Activated CD8-positive, alpha-beta memory T cell treated with anti-CD3 and anti-CD28 coated beads for 4 hours (primary cell): ENCODE data around the gene APOBEC3C.
"Not testable (repeated sequence)": the region's sequence is repeated elsewhere in the genome, so short reads cannot be mapped to it uniquely, and the experiment has no call there.

Experiments used
- DNase-seq, 2 donors: peaks; one replicate each; pipeline ENCODE4 v3.0.0-alpha.2; 2020; ENCODE audit warnings: low read depth in 2 of 2

Gene APOBEC3C

GRCh38 chr22:38981992-38982927 is 31.8 kb upstream of the APOBEC3C start, which contains the start of gene APOBEC3B:
Gene APOBEC3B (plus strand): TSS chr22:38982347. CDS start chr22:38982454, 107 bp downstream.
- DNase-seq = peak; percentile 51 to 59

DNA sequence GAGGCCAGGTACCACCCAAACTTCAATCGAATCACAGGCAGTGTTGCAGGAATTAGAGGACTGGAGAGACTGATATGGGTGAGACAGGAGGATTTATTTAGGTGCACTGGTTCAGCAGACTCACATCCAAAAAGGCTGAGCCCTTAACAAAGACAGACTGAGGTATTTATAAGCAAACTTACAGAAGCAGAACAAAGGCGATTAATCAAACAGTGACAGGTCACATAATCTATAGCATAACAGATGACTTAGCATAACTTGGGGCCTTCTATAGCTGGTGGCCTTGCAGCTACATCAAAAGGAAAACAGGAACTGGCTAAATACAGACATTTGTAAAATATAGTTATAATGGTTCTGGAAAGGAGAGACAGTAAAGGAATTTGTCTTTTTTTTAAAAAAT is 29.8 kb upstream of the APOBEC3C start:
- no peak for DNase-seq

DNA sequence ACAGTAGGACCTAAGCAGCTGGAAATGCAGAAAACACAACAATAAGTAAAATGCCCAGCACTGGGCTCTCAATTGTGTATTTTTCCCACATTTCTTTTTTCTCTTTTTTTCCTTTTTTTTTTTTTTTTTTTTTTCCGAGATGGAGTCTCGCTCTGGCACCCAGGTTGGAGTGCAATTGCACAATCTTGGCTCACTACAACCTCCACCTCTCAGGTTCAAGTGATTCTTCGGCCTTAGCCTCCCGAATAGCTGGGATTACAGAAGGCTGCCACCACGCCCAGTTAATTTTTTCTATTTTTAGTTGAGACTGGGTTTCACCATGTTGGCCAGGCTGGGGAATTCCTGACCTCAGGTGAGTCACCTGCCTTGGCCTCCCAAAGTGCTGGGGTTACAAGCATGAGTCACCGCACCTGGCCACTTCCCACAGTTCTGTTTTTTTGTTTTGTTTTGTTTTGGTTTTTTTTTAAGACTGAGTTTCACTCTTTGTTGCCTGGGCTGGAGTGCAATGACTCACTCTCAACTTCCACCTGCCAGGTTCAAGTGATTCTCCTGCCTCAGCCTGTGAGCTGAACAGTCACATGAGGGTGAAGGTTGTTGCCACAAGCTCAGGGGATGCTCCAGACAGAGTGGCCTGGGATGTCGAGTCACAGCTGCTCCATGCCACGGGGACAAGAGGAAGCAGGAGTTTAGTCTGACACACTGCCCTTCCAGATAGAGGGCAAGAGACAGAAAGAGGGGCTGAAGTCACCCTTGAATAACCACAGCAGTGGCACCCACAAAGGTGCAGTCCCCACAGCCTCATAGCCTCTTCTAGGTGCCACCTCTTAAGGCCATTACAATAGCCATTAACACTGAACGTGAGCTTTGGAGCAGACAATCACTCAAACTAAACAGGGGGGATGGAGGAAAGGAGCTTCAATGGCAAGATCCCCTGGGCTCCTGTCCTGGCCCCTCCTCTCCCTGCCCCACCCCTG is 29.0 kb upstream of the APOBEC3C start:
- peak; percentile 57 to 80 for DNase-seq

- no peak for DNase-seq
Measured at GRCh38 chr22:38986629-38987028, 27.4 kb upstream of the APOBEC3C start.

GRCh38 chr22:38987171-38987895 is 26.7 kb upstream of the APOBEC3C start:
- DNase-seq = no peak

DNA sequence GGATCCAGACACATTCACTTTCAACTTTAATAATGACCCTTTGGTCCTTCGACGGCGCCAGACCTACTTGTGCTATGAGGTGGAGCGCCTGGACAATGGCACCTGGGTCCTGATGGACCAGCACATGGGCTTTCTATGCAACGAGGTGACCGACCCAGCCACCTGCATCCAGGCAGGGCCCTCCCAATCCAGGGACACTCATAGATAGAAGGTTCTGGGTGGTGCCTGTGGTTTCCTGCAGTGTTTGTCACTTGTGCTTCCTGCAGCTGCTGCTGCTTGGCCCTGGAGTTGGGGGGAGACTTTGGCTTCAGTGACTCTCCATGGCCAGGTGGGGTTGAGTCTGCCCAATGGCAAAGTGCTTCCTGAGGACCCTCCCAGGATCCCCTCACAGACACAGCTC is 24.6 kb upstream of the APOBEC3C start:
- no peak for DNase-seq

GRCh38 chr22:38992871-38993371 is 21.1 kb upstream of the APOBEC3C start:
- DNase-seq = not testable (repeated sequence)

DNA sequence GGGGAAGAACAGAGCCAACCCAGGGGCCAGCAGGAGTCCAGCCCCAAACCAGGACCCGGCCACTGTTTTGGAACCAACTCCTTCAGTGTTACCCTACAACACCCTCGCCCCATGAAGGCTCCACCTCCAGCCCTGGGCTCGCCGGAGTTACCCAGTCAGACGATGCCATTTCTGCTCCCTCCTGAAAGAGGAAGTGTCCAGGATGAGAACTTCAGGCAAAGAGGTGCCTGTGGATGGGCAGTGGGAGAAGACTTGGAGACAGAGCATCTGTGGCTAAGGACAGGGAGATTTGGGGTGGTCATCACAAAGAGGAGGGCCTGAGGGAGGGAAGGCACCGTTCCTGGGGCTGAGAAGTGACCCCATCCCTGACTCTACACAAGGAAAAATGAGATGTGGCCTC is 18.0 kb upstream of the APOBEC3C start:
- DNase-seq = no peak

DNA sequence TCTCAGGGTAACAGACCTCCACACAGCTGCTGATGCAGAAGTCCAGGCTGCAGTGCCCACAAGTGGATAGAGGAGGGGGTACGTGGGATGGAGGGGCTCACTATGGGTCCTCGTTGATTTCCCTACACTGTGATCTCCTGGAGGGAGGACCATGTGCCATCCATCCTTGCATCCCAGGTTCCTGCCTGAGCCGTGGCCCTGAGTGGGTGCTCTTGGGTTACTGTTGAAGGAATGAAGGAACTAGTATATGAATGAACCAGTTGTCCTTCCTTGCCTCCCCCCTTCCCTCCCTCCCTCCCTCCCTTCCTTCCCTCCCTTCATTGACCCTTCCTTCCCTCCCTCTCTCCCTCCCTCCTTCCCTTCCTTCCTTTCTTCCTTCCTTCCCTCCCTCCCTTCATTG is 16.5 kb upstream of the APOBEC3C start:
- DNase-seq = no peak

DNA sequence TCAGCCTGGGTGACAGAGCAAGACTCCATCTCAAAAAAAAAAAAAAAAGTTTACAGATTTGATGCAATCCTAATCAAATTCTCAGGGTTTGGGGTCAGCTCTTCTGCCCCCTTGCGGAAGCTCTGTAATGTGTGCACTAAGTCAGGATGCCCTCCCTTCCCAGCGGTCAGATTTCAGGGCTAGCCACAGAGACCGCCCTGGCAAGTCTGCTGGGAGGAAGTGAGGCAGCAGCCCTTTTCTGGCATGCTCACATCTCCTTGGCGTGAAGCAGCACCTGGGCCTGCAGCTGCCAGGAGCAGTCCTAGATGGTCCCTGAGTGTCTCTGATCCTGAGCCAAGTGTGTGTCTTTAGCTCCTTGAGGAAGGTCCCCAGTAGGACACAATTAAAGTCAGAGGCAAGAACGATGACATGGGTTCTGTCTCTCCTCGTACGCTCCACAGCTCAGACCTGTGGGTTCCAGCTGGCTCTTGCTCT is 10.9 kb upstream of the APOBEC3C start:
- peak; percentile 47 to 51 for DNase-seq

GRCh38 chr22:39007177-39007576 is 6.9 kb upstream of the APOBEC3C start:
- DNase-seq = no peak

GRCh38 chr22:39008271-39008850 is 5.7 kb upstream of the APOBEC3C start:
- DNase-seq = not testable (repeated sequence)

GRCh38 chr22:39010946-39011345 is 3.1 kb upstream of the APOBEC3C start:
- DNase-seq = no peak

- DNase-seq = no peak
Measured at GRCh38 chr22:39012533-39013511, 1.2 kb upstream of the APOBEC3C start.

DNA sequence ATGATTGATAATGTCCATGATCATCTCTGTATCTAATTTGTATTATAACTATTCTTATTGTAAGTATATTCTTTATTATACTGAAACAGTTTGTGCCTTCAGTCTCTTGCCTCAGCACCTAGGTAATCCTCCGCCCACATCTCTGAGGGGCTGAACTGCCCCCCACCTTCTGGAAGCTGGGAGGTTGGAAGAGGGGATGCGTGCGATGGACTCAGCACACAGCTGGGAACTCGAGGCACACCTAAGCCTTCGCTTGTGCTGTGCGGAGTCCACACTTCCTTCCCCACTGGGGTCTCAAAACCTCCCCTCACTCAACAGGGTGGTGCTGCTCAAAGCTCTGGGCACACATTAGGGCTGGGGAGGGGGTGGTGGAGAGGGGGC is 506 bp upstream of the APOBEC3C start:
- not testable (repeated sequence) for DNase-seq

DNA sequence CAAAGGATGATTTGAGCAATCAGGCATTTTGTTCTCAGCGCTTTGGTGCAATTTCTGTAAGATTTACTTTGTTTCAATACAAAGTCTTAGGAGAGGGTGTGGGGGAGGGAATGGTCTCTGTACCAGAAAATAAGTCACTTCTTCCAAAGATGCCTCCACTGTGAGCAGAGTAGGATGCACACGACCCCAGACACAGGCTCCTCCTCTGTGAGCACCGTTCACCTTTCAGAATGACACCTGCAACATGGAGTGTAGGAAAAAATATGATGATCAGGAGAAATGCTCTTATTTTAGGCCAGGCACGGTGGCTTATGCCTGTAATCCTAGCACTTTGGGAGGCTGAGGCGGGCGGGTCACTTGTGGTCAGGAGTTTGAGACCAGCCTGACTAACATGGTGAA is 665 bp downstream of the APOBEC3C start:
- DNase-seq = not testable (repeated sequence)

DNA sequence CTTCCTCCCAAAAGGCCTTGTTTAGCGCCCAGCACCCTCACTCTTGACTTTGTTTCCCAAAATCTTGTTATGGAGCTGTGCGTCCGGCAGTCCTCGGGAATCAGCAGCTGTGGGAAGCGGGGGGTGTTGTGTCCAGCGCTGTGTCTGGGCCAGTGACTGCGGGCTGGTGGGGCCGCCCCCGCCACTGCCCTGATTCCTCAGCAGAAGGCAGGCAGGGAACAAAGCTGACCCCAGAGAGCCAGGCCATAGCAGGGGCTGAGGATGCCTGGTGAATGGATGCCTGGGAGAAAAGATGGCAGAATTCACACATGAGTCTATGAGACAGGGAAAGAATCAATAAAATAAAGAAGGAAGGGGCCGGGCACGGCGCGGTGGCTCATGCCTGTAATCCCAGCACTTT is 2.5 kb downstream of the APOBEC3C start:
- DNase-seq = no peak

- no peak for DNase-seq
Measured at GRCh38 chr22:39017596-39018365, 3.7 kb downstream of the APOBEC3C start.
